HL-60 (cell line): ENCODE results near the gene GABRB1.

ENCODE experiments used
- DNase-seq, 2 experiments: peaks; one replicate each; pipeline ENCODE4 v3.0.0-alpha.2; 2010 to 2020; ENCODE audit warnings: low read depth in 1 of 2, low spot score in 1 of 2
- H3K27ac ChIP-seq: fragments of 250-450 bp; sonication (Bioruptor Pico); replicated peaks from 2 replicates; pipeline ENCODE4 v1.5.1; 2020; ENCODE audit warnings: mild to moderate bottlenecking, moderate library complexity
- H3K27me3 ChIP-seq: fragments of 250-450 bp; sonication (Bioruptor Pico); 2 replicates; pipeline ENCODE4 v1.5.1; 2021; ENCODE audit warnings: mild to moderate bottlenecking, moderate library complexity; ENCODE audit not compliant: insufficient read depth, poor library complexity, severe bottlenecking
- H3K4me3 ChIP-seq: replicated peaks from 2 replicates; pipeline ENCODE4 v1.5.1; 2011; ENCODE audit warnings: mild to moderate bottlenecking, control low read depth, low read length; ENCODE audit not compliant: insufficient read depth
- CTCF ChIP-seq: IDR thresholded peaks from one replicate; pipeline ENCODE4 v1.5.1; 2011; ENCODE audit warnings: low read length, control low read depth, inconsistent platforms; ENCODE audit not compliant: insufficient read depth
- GABPA ChIP-seq: IDR thresholded peaks from 2 replicates; pipeline ENCODE4 v1.6.1; 2012; ENCODE audit warnings: low read depth
- POLR2AphosphoS5 ChIP-seq: IDR thresholded peaks from 2 replicates; pipeline ENCODE4 v1.6.1; 2012; ENCODE audit warnings: low read depth
- REST ChIP-seq: IDR thresholded peaks from 2 replicates; pipeline ENCODE4 v1.6.1; 2012; ENCODE audit warnings: low read depth; ENCODE audit not compliant: insufficient replicate concordance
- SPI1 ChIP-seq: IDR thresholded peaks from 2 replicates; pipeline ENCODE4 v1.6.1; 2012; ENCODE audit warnings: low read depth, mild to moderate bottlenecking, borderline replicate concordance

Gene GABRB1

GRCh38 chr4:47312170-47312569 lies 280.8 kb downstream of the GABRB1 start:
- no peak for TF ChIP-seq REST
- no peak for TF ChIP-seq CTCF
- H3K27me3 ChIP-seq = no peaks in the 10 kb centered on the region
- no peak for DNase-seq
- no peak overlapping the region for H3K4me3 ChIP-seq
- H3K27ac ChIP-seq = no peak overlapping the region

- no peaks in the 10 kb centered on the region for H3K27me3 ChIP-seq
- H3K27ac ChIP-seq = no peak overlapping the region
- DNase-seq = no peak
- H3K4me3 ChIP-seq = no peak overlapping the region
- TF ChIP-seq POLR2AphosphoS5 (no peak), CTCF (no peak), REST (no peak), SPI1 (no peak), GABPA (no peak)
Observed at GRCh38 chr4:47313384-47313783, 282.0 kb downstream of the GABRB1 start.

- Histone ChIP-seq H3K4me3 (no peak overlapping the region), H3K27me3 (no peaks in the 10 kb centered on the region), H3K27ac (no peak overlapping the region)
- TF ChIP-seq CTCF (no peak), POLR2AphosphoS5 (no peak), GABPA (no peak), SPI1 (no peak), REST (no peak)
- DNase-seq = no peak
Observed at GRCh38 chr4:47315346-47315745, 284.0 kb downstream of the GABRB1 start.
